Gastrocnemius medialis (tissue), 4 donors: ENCODE results near the gene EP400. TPM values are rescaled to one million over a fixed set of nuclear protein-coding genes. Genes with fewer than 3 reads are reported as not detected.

Experiments
- ATAC-seq, 2 donors: fragments of 150-250 bp; one replicate each; pipeline ENCODE4 v1.9.1; 2016
- DNase-seq, 2 donors: peaks; one replicate each; pipeline ENCODE4 v3.0.0-alpha.2; 2019
- H3K27ac ChIP-seq, 4 donors: fragments of 200-600 bp; sonication (generic); 1 replicate in 1 of 4; 2 replicates in 3 of 4; pipeline ENCODE4 v1.5.1; 2016 to 2018; ENCODE audit warnings: mild to moderate bottlenecking in 2 of 4, moderate library complexity in 1 of 4
- H3K27me3 ChIP-seq, 3 donors: fragments of 200-600 bp; sonication (generic) in 2 of 3; 1 replicate in 1 of 3; 2 replicates in 2 of 3; pipeline versions ENCODE4 v1.5.1 to v1.6.0; 2016 to 2019; ENCODE audit warnings: mild to moderate bottlenecking in 1 of 3, moderate library complexity in 1 of 3
- H3K36me3 ChIP-seq, 2 donors: fragments of 200-600 bp; sonication (generic) in 1 of 2; one replicate each; pipeline ENCODE4 v1.5.1; 2017 to 2018
- H3K4me1 ChIP-seq, 2 donors: fragments of 200-600 bp; sonication (generic) in 1 of 2; one replicate each; pipeline ENCODE4 v1.5.1; 2016 to 2017; ENCODE audit warnings: mild to moderate bottlenecking in 2 of 2
- H3K4me3 ChIP-seq, 4 donors: fragments of 200-600 bp; sonication (generic) in 3 of 4; 1 replicate in 1 of 4; 2 replicates in 3 of 4; pipeline ENCODE4 v1.5.1; 2016 to 2019; ENCODE audit warnings: mild to moderate bottlenecking in 2 of 4
- H3K9me3 ChIP-seq, 3 donors: fragments of 200-600 bp; sonication (generic) in 2 of 3; 1 replicate in 1 of 3; 2 replicates in 2 of 3; pipeline ENCODE4 v1.5.1; 2016 to 2019
- CTCF ChIP-seq, 5 experiments: fragments of 450-650 bp in 3 of 5; fragments of 200-600 bp in 2 of 5; sonication (generic) in 2 of 5; IDR thresholded peaks in 4 of 5; conservative IDR thresholded peaks in 1 of 5; 1 replicate in 4 of 5; 2 replicates in 1 of 5; pipeline ENCODE4 v1.5.1; 2016 to 2019; ENCODE audit warnings: antibody characterized with exemption in 5 of 5, mild to moderate bottlenecking in 3 of 5, moderate library complexity in 3 of 5
- POLR2A ChIP-seq, 2 donors: fragments of 450-650 bp; IDR thresholded peaks; one replicate each; pipeline ENCODE4 v1.6.1; 2017; ENCODE audit warnings: antibody characterized with exemption in 2 of 2, mild to moderate bottlenecking in 2 of 2, moderate library complexity in 2 of 2
- in situ Hi-C, 4 donors: fragments of 200-750 bp; cut with MboI; loops; one replicate each; pipeline versions ENCODE4 v1.15.0 to v1.8.0; 2017; ENCODE audit warnings: low sequenced_read_pairs in 4 of 4
- intact Hi-C: fragments of 100-400 bp; cut with DNase I; formaldehyde crosslinking; loops from one replicate; pipeline ENCODE4 v1.15.1; 2023; ENCODE audit warnings: low total_unique reads
- total RNA-seq, 4 donors: library from RNA; depleted of rRNA; stranded (reverse); fragments of >200 nt; gene quantifications; one replicate each; pipeline versions ENCODE4 v1.1.0 to v1.2.3, GENCODE V29; 2016

EP400 gene
- total RNA-seq, 4 donors from 2014 or later = 11.9 to 17.4 (median 15.0) TPM

GRCh38 chr12:132015686-132016430 is 66.1 kb downstream of the EP400 start:
- ATAC-seq (no peak), DNase-seq (no peak)
- TF ChIP-seq CTCF (IDR thresholded peaks at IDR 0.05 in 4 of 5, conservative IDR thresholded peaks at IDR 0.05 in 1 of 5) (no peak), POLR2A (IDR thresholded peaks at IDR 0.05) (no peak)
- Histone ChIP-seq H3K27ac (no peak overlapping the region), H3K9me3 (no peaks in the 10 kb centered on the region), H3K4me1 (no peaks in the 10 kb centered on the region), H3K36me3 (peaks cover 0 to 93% of the 10 kb centered on the region in 2 donors), H3K27me3 (no peaks in the 10 kb centered on the region), H3K4me3 (no peak overlapping the region)
- intact Hi-C loops (no loop called here), in situ Hi-C loops (no loop called here)

DNA sequence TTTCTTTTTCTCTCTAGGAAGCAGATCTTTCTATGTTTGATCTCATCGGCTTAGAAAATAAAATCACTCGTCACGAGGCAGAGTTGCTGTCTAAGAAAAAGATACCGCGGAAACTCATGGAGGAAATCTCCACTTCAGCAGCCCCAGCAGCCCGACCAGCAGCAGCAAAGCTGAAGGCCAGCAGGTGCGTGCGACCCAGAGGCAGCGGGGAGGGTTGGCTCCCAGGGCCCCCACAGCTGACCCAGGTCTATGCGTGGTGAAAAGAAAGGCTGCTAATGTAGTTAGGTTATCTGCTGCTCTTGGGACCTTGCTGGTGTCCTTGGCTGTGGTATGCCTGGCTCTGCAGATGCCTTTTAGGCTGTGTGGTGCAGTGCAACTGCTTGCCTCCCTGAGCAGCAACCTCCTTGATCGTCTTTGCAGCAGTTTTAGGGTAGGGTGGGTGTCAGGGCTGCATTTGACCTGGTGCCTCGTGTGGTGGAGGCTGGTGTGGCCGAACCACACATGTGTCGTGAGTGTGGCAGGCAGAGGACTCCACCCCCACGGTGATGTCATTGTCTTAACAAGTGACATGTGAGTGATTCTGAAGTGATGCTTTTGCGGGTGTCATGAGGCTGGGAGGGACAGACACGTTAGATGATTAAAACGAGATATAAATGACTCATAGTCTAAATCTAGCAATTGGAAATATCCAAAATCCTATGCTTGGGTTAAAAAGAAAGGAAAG is 68.6 kb downstream of the EP400 start:
- Histone ChIP-seq H3K27me3 (no peaks in the 10 kb centered on the region), H3K9me3 (no peaks in the 10 kb centered on the region), H3K4me1 (peaks cover 0 to 4% of the 10 kb centered on the region in 2 donors), H3K4me3 (no peak overlapping the region), H3K36me3 (peaks cover 0 to 75% of the 10 kb centered on the region in 2 donors), H3K27ac (no peak overlapping the region)
- ATAC-seq (no peak), DNase-seq (no peak)
- TF ChIP-seq POLR2A (IDR thresholded peaks at IDR 0.05) = no peak
- TF ChIP-seq CTCF (IDR thresholded peaks at IDR 0.05 in 4 of 5, conservative IDR thresholded peaks at IDR 0.05 in 1 of 5) = no peak
- in situ Hi-C loops = no loop called here
- intact Hi-C loops = no loop called here

DNA sequence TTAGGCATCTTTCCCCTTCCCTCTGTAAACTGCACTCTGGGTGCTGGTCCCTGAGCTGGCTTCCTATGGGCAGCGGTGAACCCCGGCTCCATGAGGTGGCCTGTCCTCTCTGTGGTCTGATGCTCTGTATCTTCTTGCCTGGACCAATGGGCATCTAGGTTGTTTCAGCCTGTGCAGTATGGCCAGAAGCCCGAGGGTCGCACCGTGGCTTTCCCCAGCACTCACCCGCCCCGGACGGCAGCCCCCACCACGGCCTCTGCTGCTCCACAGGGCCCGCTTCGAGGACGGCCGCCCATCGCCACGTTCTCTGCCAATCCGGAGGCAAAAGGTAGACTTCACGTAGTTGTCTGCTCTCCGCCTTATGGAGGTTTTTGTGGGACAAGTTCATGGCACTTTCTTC is 70.1 kb downstream of the EP400 start:
- H3K36me3 ChIP-seq = peaks cover 0 to 74% of the 10 kb centered on the region in 2 donors
- in situ Hi-C loops (no loop called here), intact Hi-C loops (no loop called here)
- ATAC-seq (no peak), DNase-seq (no peak)
- no peaks in the 10 kb centered on the region for H3K9me3 ChIP-seq
- TF ChIP-seq POLR2A (IDR thresholded peaks at IDR 0.05) (no peak), CTCF (IDR thresholded peaks at IDR 0.05 in 4 of 5, conservative IDR thresholded peaks at IDR 0.05 in 1 of 5) (no peak)
- no peak overlapping the region for H3K4me3 ChIP-seq
- H3K27me3 ChIP-seq = no peaks in the 10 kb centered on the region
- H3K4me1 ChIP-seq = peaks cover 0 to 4% of the 10 kb centered on the region in 2 donors
- no peak overlapping the region for H3K27ac ChIP-seq

GRCh38 chr12:132020292-132020691 is 70.5 kb downstream of the EP400 start:
- no peak overlapping the region for H3K27ac ChIP-seq
- no peak for TF ChIP-seq CTCF (IDR thresholded peaks at IDR 0.05 in 4 of 5, conservative IDR thresholded peaks at IDR 0.05 in 1 of 5)
- no peak for TF ChIP-seq POLR2A (IDR thresholded peaks at IDR 0.05)
- in situ Hi-C loops (no loop called here), intact Hi-C loops (no loop called here)
- no peaks in the 10 kb centered on the region for H3K9me3 ChIP-seq
- H3K36me3 ChIP-seq = peaks cover 0 to 74% of the 10 kb centered on the region in 2 donors
- H3K4me3 ChIP-seq = no peak overlapping the region
- no peaks in the 10 kb centered on the region for H3K27me3 ChIP-seq
- H3K4me1 ChIP-seq = peaks cover 0 to 4% of the 10 kb centered on the region in 2 donors
- ATAC-seq = no peak
- DNase-seq = no peak
